PC-9 (cell line): ENCODE data around the gene PALLD. TPM values are rescaled to one million over a fixed set of nuclear protein-coding genes. Genes with fewer than 3 reads are reported as not detected.
A peak's percentile ranks its signal among the peaks of the same experiment; 100 is the strongest.

Experiments used
- BruUV-seq: library from RNA; stranded (reverse); fragments of 400-500 nt; replicated peaks from 2 replicates; lab custom pipeline; 2021; lab: Mats Ljungman, UMichigan
- CTCF ChIA-PET: fragments of 300-600 bp; sonication (Branson Sonifier 250); formaldehyde crosslinking; loops from one replicate; lab custom pipeline; 2022; ENCODE audit warnings: antibody characterized with exemption; lab: Charles Lee
- POLR2A ChIA-PET: fragments of 300-600 bp; sonication (Branson Sonifier 250); formaldehyde crosslinking; loops from one replicate; lab custom pipeline; 2022; ENCODE audit warnings: antibody characterized with exemption; ENCODE audit not compliant: unreplicated experiment; lab: Charles Lee
- DNase-seq, 2 experiments: peaks; one replicate each; pipeline versions ENCODE4 v3.0.0 to v3.0.0-alpha.2; 2015 to 2022; ENCODE audit warnings: mixed read lengths in 1 of 2
- H2AFZ ChIP-seq: fragments of 200-600 bp; sonication (generic); 2 replicates; pipeline ENCODE4 v1.8.1; 2017; ENCODE audit warnings: antibody characterized with exemption
- H3F3A ChIP-seq: fragments of 200-600 bp; sonication (generic); 2 replicates; pipeline ENCODE4 v1.8.1; 2017; ENCODE audit warnings: antibody characterized with exemption, mild to moderate bottlenecking, low read depth; ENCODE audit not compliant: insufficient read depth
- H3K27ac ChIP-seq: fragments of 200-600 bp; sonication (generic); 2 replicates; pipeline ENCODE4 v1.6.1; 2016; ENCODE audit warnings: mixed run types
- H3K27me3 ChIP-seq: fragments of 200-600 bp; sonication (generic); 2 replicates; pipeline ENCODE4 v1.6.1; 2016; ENCODE audit warnings: low read depth, mixed run types; ENCODE audit not compliant: insufficient read depth
- H3K36me3 ChIP-seq: fragments of 200-600 bp; sonication (generic); 2 replicates; pipeline ENCODE4 v1.6.1; 2016; ENCODE audit warnings: low read depth, mixed run types
- H3K4me1 ChIP-seq: fragments of 200-600 bp; sonication (generic); replicated peaks from 2 replicates; pipeline ENCODE4 v1.6.1; 2016; ENCODE audit warnings: mixed run types; ENCODE audit not compliant: insufficient read depth
- H3K4me2 ChIP-seq: fragments of 200-600 bp; sonication (generic); 2 replicates; pipeline ENCODE4 v1.6.1; 2017; ENCODE audit warnings: mixed run types
- H3K4me3 ChIP-seq: fragments of 200-600 bp; sonication (generic); 2 replicates; pipeline ENCODE4 v1.6.1; 2016; ENCODE audit warnings: mixed run types
- H3K79me2 ChIP-seq: fragments of 200-600 bp; sonication (generic); 2 replicates; pipeline ENCODE4 v1.6.1; 2017; ENCODE audit warnings: low read depth, mixed run types
- H3K9me2 ChIP-seq: fragments of 200-600 bp; sonication (generic); 2 replicates; pipeline ENCODE4 v1.8.1; 2017; ENCODE audit warnings: mild to moderate bottlenecking; ENCODE audit not compliant: insufficient read depth
- H3K9me3 ChIP-seq: fragments of 200-600 bp; sonication (generic); 2 replicates; pipeline ENCODE4 v1.8.1; 2016; ENCODE audit warnings: low read depth; ENCODE audit not compliant: insufficient read depth
- H4K20me1 ChIP-seq: fragments of 200-600 bp; sonication (generic); 2 replicates; pipeline ENCODE4 v1.8.1; 2017; ENCODE audit not compliant: insufficient read depth
- EZH2 ChIP-seq: fragments of 200-600 bp; sonication (generic); IDR thresholded peaks from 2 replicates; pipeline ENCODE4 v1.8.0; 2017; ENCODE audit warnings: antibody characterized with exemption, low read depth
- intact Hi-C: fragments of 100-400 bp; cut with micrococcal nuclease; formaldehyde crosslinking; loops from one replicate; pipeline ENCODE4 v1.10.0; 2022; ENCODE audit not compliant: unreplicated experiment
- total RNA-seq: library from RNA; stranded (reverse); gene quantifications from 2 replicates; pipeline ENCODE4 v1.2.3, GENCODE V29; 2021
- TF ChIP-seq, protein P1 (sequence below): fragments of 200-600 bp; sonication (generic); conservative IDR thresholded peaks from 2 replicates; pipeline ENCODE4 v1.6.1; 2017; ENCODE audit warnings: mixed run types, antibody characterized with exemption, mild to moderate bottlenecking, moderate library complexity

PALLD gene
- total RNA-seq, 1 experiment from 2014 or later, result 156 TPM

DNA sequence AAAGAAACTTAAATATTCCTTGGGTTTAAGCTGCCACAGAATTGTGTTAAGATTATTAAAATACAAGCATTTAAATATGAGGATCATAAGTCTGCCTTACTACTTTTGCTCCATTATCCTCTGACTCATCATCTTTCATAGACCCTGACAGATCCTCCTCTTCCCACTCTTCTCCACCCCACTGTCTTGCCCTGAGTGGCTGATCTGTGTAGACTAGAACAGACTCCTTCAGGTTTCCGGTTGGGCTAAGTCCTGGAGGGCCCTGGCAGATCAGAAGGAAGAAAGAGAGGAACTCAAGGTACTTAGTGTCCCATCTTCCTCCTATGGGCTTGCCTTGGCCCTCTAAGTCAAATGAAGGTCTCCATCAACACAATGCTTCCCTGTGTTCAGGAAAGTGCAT is 30.7 kb downstream of the PALLD start:
- no peaks in the 10 kb centered on the region for H3F3A ChIP-seq
- no TSS peak for BruUV-seq
- H3K36me3 ChIP-seq, result no peaks in the 10 kb centered on the region
- H3K9me2 ChIP-seq, result no peaks in the 10 kb centered on the region
- intact Hi-C loops, result no loop called here
- H3K27me3 ChIP-seq, result no peaks in the 10 kb centered on the region
- no peak overlapping the region for H3K4me3 ChIP-seq
- H3K27ac ChIP-seq, result peak overlapping the region; percentile 19; the same call in 1 of the 2 replicates
- DNase-seq, result no peak
- no peak overlapping the region for H3K4me2 ChIP-seq
- H3K4me1 ChIP-seq, result peaks cover 11% of the 10 kb centered on the region; the same call in 1 of the 2 replicates
- H3K79me2 ChIP-seq, result no peaks in the 10 kb centered on the region
- ChIA-PET POLR2A (no interaction called here), CTCF (no interaction called here)
- no peak for TF ChIP-seq EZH2
- TF ChIP-seq, protein P1, sequence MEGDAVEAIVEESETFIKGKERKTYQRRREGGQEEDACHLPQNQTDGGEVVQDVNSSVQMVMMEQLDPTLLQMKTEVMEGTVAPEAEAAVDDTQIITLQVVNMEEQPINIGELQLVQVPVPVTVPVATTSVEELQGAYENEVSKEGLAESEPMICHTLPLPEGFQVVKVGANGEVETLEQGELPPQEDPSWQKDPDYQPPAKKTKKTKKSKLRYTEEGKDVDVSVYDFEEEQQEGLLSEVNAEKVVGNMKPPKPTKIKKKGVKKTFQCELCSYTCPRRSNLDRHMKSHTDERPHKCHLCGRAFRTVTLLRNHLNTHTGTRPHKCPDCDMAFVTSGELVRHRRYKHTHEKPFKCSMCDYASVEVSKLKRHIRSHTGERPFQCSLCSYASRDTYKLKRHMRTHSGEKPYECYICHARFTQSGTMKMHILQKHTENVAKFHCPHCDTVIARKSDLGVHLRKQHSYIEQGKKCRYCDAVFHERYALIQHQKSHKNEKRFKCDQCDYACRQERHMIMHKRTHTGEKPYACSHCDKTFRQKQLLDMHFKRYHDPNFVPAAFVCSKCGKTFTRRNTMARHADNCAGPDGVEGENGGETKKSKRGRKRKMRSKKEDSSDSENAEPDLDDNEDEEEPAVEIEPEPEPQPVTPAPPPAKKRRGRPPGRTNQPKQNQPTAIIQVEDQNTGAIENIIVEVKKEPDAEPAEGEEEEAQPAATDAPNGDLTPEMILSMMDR, result no peak
- no peaks in the 10 kb centered on the region for H3K9me3 ChIP-seq
- no peaks in the 10 kb centered on the region for H4K20me1 ChIP-seq
- H2AFZ ChIP-seq, result no peak overlapping the region

DNA sequence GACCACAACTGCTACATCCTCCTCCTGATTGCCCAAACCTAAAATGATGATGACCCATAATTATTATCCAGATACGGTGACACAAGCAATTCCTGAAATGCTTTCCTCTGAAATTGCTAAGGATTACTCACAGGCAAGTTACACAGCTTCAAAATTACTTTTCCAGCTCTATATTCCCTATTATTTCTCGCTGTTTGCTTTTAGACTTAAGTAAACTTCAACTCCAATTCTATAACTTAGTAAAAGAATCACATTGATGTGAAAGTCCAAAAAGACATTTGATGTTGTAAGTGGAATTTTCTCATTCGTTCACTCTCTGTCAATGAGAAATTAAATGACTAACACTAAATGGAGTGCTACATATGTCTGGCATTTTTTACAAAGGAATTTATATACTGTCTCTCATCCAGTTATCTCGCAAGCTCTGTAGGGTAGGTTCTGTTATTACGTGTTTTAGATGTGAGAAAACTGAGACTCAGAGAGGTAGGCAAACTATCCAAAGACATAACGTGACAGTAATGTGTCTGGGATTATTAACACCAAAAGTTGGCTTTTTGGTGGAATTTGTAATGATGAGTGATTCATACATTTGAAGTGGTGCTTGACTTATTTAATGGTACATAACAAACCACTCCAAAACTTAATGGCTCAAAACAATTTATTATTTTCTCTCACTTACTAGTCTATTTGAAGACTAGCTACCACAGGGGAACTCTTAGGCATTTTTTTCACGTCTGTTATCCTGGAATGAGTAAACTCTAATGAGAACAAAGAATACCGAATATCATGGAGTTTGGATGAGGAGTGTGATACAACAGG is 31.5 kb downstream of the PALLD start:
- Histone ChIP-seq H3K4me1 (peaks cover 11% of the 10 kb centered on the region; the same call in 1 of the 2 replicates), H3K27me3 (no peaks in the 10 kb centered on the region), H2AFZ (no peak overlapping the region), H4K20me1 (no peaks in the 10 kb centered on the region), H3K9me3 (no peaks in the 10 kb centered on the region), H3K27ac (no peak overlapping the region), H3K4me3 (no peak overlapping the region), H3F3A (no peaks in the 10 kb centered on the region), H3K4me2 (no peak overlapping the region), H3K9me2 (no peaks in the 10 kb centered on the region), H3K79me2 (no peaks in the 10 kb centered on the region), H3K36me3 (no peaks in the 10 kb centered on the region)
- TF ChIP-seq, protein P1, result no peak
- no peak for TF ChIP-seq EZH2
- BruUV-seq, result no TSS peak
- intact Hi-C loops, result no loop called here
- POLR2A ChIA-PET, result no interaction called here
- CTCF ChIA-PET, result interaction anchor here (0.5 kb wide), 1 partner anchor 8 kb away, joined by 15 read pairs; no protein-coding TSS in a partner anchor
- DNase-seq, result no peak

DNA sequence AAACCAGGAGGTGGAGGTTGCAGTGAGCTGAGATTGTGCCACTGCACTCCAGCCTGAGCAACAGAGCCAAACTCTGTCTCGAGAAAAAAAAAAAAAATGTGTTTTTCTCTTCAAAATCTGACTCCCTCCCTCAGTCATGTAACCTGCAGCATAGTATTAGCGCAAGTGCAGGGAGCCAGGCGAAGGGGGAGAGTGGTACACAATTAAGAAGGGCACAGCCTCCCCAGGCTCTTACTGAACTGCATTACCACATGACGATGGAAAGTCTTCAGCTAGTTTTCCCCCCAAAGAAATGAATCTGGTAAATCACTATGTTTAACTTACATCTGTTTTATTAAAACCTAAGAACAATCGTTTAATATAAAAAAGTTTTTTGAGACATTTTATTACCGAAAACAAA is 32.4 kb downstream of the PALLD start:
- CTCF ChIA-PET, result interaction anchor here (0.5 kb wide), 1 partner anchor 9 kb away, joined by 15 read pairs; no protein-coding TSS in a partner anchor
- Histone ChIP-seq H3K4me2 (no peak overlapping the region), H3K9me2 (no peaks in the 10 kb centered on the region), H2AFZ (no peak overlapping the region), H3K9me3 (no peaks in the 10 kb centered on the region), H3F3A (no peaks in the 10 kb centered on the region), H3K27me3 (no peaks in the 10 kb centered on the region), H3K4me1 (peaks cover 11% of the 10 kb centered on the region; the same call in 1 of the 2 replicates), H3K79me2 (no peaks in the 10 kb centered on the region), H3K4me3 (no peak overlapping the region), H4K20me1 (no peaks in the 10 kb centered on the region), H3K36me3 (no peaks in the 10 kb centered on the region), H3K27ac (no peak overlapping the region)
- BruUV-seq, result no TSS peak
- POLR2A ChIA-PET, result interaction anchor here (0.6 kb wide), 1 partner anchor 42 kb away, joined by 3 read pairs; no protein-coding TSS in a partner anchor
- TF ChIP-seq, protein P1, result no peak
- no peak for TF ChIP-seq EZH2
- intact Hi-C loops, result no loop called here
- DNase-seq, result no peak
